ENCODE measurements around the gene DNAH2.
A peak's percentile ranks its signal among the peaks of the same experiment; 100 is the strongest.

Gene DNAH2

GRCh38 chr17:7818746-7819645 lies 101.5 kb downstream of the DNAH2 start:
- DNase-seq (ENCODE audit: low read depth in 1 of 2, low spot score in 1 of 2): no peak

DNA sequence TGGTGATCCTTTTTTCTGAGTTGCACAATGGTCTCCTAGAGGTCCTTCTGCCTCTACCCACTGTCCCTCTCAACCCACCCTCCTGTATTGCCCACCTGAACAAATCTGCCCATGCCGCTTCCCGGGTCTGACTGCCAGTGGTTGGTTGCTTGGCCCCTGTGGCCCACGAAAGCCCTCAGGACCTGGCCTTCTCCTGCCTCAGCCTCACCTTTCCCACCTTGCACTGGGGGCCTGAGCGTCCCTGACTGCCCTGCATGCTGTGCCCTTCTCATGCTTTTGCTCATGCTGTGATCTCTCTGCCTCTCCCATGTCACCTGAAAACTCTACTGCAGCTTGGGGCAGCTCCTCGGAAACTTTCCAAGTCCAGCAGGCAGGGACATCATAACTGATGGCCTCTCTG lies 102.7 kb downstream of the DNAH2 start:
- DNase-seq (ENCODE audit: low read depth in 1 of 2, low spot score in 1 of 2): no peak

GRCh38 chr17:7822126-7822525 lies 104.6 kb downstream of the DNAH2 start:
- DNase-seq (ENCODE audit: low read depth in 1 of 2, low spot score in 1 of 2): no peak

GRCh38 chr17:7823581-7824001 lies 106.0 kb downstream of the DNAH2 start:
- no peak for DNase-seq (ENCODE audit: low read depth in 1 of 2, low spot score in 1 of 2)

DNA sequence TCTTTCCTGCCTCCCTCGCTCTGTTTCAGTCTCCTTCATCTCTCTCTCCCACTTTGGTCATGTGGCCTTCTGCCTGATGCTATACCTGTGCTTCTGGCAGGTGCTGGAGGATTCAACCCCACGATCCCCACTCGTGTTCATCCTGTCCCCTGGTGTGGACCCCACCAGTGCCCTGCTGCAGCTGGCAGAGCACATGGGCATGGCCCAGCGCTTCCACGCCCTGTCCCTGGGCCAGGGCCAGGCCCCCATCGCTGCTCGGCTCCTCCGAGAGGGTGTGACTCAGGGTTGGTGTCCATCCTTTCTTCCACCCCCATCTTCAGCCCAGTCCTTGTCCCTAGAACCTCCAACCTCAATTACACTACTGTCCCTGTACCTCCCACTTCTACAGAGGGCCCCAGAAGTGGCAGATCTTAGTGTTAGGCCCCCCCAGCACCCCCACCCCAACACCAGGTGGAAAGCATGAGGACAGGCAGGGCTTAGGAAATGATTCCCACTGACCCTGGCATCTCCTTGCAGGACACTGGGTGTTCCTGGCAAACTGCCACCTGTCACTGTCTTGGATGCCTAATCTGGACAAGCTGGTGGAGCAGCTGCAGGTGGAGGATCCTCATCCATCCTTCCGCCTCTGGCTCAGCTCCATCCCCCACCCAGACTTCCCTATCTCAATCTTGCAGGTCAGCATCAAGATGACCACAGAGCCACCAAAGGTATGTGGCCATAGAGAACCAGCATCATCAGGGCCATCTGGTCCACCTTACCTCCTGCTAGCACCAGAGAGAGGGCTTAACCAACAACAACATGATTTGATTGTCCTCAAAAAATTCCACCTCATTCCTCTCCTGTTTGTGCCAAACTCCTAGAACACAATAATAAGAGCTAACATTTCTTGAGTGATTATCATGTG lies 106.7 kb downstream of the DNAH2 start:
- DNase-seq (ENCODE audit: low read depth in 1 of 2, low spot score in 1 of 2): no peak

DNA sequence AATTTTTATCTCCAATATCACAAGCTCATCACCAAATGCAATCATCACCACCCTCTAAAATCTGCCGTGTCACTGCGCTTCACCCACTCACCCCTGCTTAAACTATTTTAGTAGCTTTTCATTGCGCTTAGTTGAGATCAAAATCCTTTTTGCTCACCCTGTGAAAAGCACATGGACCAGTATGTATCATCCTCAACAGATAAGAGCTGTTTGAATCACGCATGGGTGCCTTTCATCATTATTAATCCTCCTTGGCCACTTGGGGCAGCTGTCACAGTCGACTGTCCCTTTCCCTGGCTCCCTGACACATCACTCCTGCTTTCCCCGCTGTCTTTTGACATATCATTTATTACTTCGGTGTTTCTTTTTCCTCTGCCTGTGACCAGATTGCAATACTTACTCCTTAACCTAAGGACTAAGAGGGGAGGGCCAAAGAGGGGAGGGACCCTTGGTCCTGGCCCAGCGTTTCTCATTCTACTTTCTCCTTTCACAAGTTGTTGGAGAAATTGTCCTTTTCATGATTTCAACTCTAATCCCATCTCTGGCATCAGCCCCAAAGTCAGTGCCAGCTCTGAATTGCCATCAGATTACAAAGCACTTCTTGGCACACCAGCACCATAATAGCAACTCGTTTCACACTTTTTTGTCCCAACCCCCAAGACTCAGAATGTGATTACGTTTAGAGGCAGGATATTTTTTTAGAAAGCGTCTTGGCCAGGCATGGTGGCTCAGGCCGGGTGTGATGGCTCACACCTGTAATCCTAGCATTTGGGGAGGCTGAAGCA lies 107.9 kb downstream of the DNAH2 start:
- no peak for DNase-seq (ENCODE audit: low read depth in 1 of 2, low spot score in 1 of 2)

DNA sequence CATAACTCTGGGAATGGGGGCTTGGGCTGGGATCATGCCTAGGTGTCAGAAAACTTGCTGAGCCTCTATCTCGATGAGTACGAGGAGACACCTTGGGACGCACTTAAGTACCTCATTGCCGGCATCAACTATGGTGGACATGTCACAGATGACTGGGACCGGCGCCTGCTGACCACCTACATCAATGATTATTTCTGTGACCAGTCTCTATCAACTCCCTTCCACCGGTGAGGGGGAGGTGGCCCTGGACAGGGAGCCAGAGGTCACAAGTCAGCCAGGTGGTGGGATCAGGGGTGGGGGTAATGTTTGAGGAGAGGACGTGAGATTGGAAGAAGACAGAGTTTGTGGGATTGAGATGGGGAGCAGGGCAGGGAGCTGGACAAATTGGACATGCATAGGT lies 113.1 kb downstream of the DNAH2 start:
- no peak for DNase-seq (ENCODE audit: low read depth in 1 of 2, low spot score in 1 of 2)

GRCh38 chr17:7831233-7831632 lies 113.7 kb downstream of the DNAH2 start:
- DNase-seq (ENCODE audit: low read depth in 1 of 2, low spot score in 1 of 2): no peak

DNA sequence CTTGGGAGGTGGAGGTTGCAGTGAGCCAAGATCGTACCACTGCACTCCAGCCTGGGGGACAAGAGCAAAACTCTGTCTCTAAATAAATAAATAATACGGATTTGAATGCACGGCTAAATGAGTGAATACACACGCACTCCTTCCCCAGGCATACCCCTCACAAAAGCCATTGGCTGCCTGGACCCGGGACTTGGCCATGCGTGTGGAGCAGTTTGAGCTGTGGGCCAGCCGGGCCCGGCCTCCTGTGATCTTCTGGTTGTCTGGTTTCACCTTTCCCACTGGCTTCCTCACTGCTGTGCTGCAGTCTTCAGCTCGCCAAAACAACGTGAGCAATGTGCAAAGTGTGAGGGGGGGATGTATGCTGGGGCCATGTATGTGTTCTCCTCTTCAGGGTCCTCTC lies 114.9 kb downstream of the DNAH2 start:
- DNase-seq (ENCODE audit: low read depth in 1 of 2, low spot score in 1 of 2): no peak

- DNase-seq (ENCODE audit: low read depth in 1 of 2, low spot score in 1 of 2): no peak
These were observed 115.7 kb downstream of the DNAH2 start for GRCh38 chr17:7833011-7833794.

- DNase-seq (ENCODE audit: low read depth in 1 of 2, low spot score in 1 of 2): peak; percentile 70 to 74
These were observed 116.4 kb downstream of the DNAH2 start, which contains the start of gene KDM6B for GRCh38 chr17:7833795-7834541. TSS of gene KDM6B (plus strand) at chr17:7834217. CDS start at chr17:7845555, 11,338 bp downstream.

DNA sequence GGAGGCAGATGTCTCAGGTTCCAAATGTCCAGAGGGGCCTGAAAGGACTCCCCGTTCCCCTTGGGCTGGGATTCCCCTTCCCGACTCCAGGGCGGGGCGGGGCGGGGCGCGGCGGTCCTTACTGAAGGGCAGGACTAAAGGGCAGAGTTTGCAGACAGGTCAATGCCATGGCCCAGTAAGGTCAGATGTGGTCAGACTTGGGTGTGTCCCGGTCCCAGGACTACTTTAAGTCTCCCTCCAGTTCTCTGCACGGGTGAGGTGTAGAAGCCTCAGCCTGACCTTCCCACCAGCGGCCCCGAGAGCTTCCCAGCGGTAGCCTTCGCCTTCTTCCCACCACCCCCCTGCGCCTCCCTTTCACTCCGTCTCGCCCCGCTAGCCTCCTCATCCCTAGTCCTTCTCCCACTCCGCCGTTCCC lies 117.0 kb downstream of the DNAH2 start:
- no peak for DNase-seq (ENCODE audit: low read depth in 1 of 2, low spot score in 1 of 2)

DNA sequence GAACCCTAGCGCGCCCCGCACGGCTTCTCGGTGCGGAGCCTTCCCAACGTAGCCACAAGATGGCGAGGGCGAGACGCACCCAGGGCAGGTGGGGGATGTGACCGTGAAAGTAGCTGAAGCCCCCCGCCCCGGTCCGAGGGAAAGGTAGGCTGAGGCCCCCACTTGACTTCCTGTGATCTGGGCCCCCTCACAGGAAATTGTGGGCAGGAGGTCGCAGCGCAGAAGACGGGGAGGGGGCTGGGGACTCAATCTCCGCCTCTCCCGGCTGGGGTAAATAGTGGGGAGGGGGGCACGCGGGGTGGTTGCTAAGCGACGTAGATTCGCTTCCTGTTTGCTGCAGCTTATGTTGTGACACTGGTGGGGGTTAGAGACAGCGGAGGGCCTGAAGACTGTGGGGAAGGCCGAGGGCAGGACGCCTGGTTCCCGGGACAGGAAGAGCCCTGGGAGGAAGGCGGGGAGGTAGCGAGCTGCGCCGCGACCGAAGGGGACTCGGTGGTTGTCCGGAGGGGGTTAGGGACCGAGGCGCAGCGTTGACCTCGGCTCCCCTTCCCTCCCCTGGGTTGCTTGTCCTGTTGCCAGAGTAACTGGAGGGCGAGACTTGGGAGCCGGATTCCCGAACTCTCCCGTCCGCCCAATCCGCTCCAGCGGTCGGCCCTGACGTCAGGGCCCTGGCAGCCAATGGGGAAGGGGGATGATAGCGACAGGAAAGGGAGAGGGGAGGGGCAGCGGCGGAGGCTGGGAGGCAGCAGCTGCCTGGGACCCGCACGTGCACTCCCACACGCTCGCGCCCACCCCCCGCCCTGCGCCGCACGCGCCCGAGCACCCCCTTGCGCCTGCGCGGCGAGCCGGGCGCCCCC lies 117.6 kb downstream of the DNAH2 start:
- DNase-seq (ENCODE audit: low read depth in 1 of 2, low spot score in 1 of 2): peak; percentile 62 to 83

DNA sequence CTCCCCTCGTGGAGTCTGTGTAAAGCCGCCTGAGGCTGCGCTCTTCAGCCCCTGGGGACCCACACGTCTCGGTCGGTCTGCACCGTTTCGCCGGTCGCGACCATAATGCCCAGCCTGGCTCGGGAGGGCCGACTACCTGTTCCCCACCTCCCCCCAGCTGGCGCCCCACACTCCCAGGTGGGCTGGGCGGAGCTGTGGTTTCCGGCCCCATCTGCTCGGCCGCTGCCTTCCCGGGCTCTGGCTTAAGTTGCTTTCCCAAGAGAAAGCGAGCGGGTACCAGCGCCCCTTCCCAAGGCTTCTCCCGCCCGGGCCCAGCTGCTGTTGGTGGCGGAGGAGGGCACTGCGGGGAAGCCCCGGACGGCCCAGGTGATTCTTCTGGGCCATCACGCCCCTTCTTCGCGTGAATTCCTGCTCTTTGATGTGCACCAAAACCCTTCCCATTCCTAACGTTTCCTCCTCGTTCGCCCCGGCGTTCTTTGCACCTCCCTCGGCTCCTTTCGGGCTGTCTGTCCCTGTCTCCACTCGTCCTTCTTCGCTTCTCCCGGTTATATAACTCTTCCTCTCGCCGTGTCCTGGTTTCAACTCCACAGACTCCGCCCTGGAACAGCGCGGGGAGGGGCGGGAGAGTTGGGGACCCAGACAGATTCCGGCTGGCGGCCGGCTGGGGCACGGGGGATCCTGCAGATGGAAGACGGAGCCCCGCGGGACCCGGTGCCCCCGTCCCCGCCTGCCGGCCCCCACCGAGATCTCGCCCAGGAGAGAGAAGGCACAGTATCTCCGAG lies 118.5 kb downstream of the DNAH2 start:
- DNase-seq (ENCODE audit: low read depth in 1 of 2, low spot score in 1 of 2): no peak

GRCh38 chr17:7836596-7837407 lies 119.3 kb downstream of the DNAH2 start:
- peak in 1 of 2 donors; percentile 50 for DNase-seq (ENCODE audit: low read depth in 1 of 2, low spot score in 1 of 2)

DNA sequence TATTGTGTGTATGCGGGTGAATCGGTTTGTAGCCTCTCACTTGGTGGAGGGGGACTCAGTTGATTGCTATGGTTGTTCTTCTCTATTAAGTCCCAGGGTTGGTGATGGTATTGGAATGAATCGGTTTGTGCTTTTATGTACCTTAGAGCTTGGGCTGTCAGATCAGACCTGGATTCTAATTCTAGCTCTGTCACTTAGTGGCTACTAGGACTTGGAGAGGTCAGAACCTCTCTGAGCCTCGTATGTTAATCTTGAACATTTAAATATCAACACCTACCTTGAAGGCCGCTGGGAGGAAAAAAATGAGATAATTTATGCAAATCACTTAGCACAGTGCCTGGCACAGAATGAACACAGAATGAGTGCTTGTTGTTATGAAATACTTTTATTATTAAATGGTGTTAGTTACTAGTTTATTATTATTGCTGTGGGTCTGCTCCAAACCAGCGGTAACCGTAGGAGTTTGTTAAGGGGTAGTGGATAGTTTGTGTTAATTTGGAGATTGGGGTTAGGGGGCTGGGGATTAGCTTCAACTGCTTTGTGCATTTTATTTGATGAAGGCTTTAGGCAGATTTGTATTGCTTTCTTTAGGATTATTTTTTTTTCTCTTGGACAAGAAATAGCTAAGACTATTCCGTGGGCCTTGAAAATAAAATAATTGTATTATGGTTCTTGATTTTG lies 120.0 kb downstream of the DNAH2 start:
- DNase-seq (ENCODE audit: low read depth in 1 of 2, low spot score in 1 of 2): no peak

Data from activated T-helper 1 cell treated with anti-CD3 and anti-CD28 coated beads, Interleukin-2, amount 50 U/mL, for 16 hours (primary cell).